Pancreas (tissue), 10 donors: ENCODE measurements around the gene MPND. TPM values are rescaled to one million over a fixed set of nuclear protein-coding genes. Genes with fewer than 3 reads are reported as not detected.
A peak's percentile ranks its signal among the peaks of the same experiment; 100 is the strongest.

Experiments used
- ATAC-seq, 4 donors: fragments of 200-7000 bp; cut with Tn5 transposase; one replicate each; pipeline versions ENCODE4 v1.8.0 to v1.9.1; 2020; ENCODE audit warnings: mild to moderate bottlenecking in 4 of 4, moderate library complexity in 4 of 4
- DNase-seq, 6 donors: peaks; one replicate each; pipeline ENCODE4 v3.0.0-alpha.2; 2020
- FAIRE-seq: peaks from 2 replicates; lab custom pipeline; 2012; peaks lifted over from hg19 to GRCh38; lab: Jason Lieb, UNC
- H3K27ac ChIP-seq, 4 donors: fragments of 200-600 bp; sonication (generic); 1 replicate in 3 of 4; 2 replicates in 1 of 4; pipeline versions ENCODE4 v1.5.0 to v1.8.0; 2020
- H3K27me3 ChIP-seq, 4 donors: fragments of 200-600 bp; one replicate each; pipeline ENCODE4 v1.8.0; 2021
- H3K36me3 ChIP-seq, 3 donors: fragments of 200-600 bp; sonication (generic) in 1 of 3; one replicate each; pipeline versions ENCODE4 v1.5.0 to v1.8.0; 2020 to 2021
- H3K4me1 ChIP-seq, 3 donors: fragments of 200-600 bp; one replicate each; pipeline ENCODE4 v1.8.0; 2021
- H3K4me3 ChIP-seq, 4 donors: fragments of 200-600 bp; sonication (generic) in 2 of 4; one replicate each; pipeline versions ENCODE4 v1.5.0 to v1.8.0; 2020 to 2021
- H3K9me3 ChIP-seq, 4 donors: fragments of 200-600 bp; one replicate each; pipeline ENCODE4 v1.8.0; 2021
- CTCF ChIP-seq, 4 donors: fragments of 200-600 bp; sonication (generic) in 3 of 4; IDR thresholded peaks; one replicate each; pipeline versions ENCODE4 v1.5.0 to v1.8.0; 2021; ENCODE audit warnings: antibody characterized with exemption in 4 of 4
- WGBS, 2 donors: extraction: QIAGEN DNeasy Blood & Tissue Kit; methylation state at CpG; one replicate each; pipeline ENCODE4 v1.1.7; 2013; 5-methylcytosine and 5-hydroxymethylcytosine counted together
- intact Hi-C, 3 donors: fragments of 100-400 bp; cut with DNase I; formaldehyde crosslinking; loops; one replicate each; pipeline versions ENCODE4 v1.11.1 to v1.14.2; 2022
- polyA plus RNA-seq, 2 donors: library from polyadenylated mRNA; stranded (reverse); fragments of 200-250 nt; gene quantifications; one replicate each; pipeline ENCODE4 v1.2.3, GENCODE V29; 2013
- total RNA-seq, 6 donors: library from RNA; stranded (reverse); fragmentation: NEBNext Ultra II Directional in 4 of 6; extraction: Animal tissue kit (Norgen Biotek cat#: 25700) in 4 of 6; gene quantifications; one replicate each; pipeline versions ENCODE4 v1.2.1 to v1.2.4, GENCODE V29; 2021 to 2023
- donor health status: healthy with polysubstance abuse.
- donor health status: DM: no; HTN: no; CAD: no; lungs with moderate emphysema.
- donor health status: DM: no; HTN: no; CAD: no.
- donor health status: control.
- donor health status: control.
- donor health status: Bipolar disorder and iron deficiency.
- donor health status: DM: yes; HTN: yes; CAD: no.
- donor health status: DM: no; HTN: no; CAD: no.
- donor health status: DM: no; HTN: no; CAD: no.
- donor health status: DM: yes; HTN: yes; CAD: no.

The MPND gene
- total and polyA plus RNA-seq, 8 donors, result 11.8 to 20.0 (median 16.2) TPM

GRCh38 chr19:4357921-4358326 is 14.6 kb downstream of the MPND start:
- FAIRE-seq, result no peak
- no peak for TF ChIP-seq CTCF (IDR thresholded peaks at IDR 0.05)
- Histone ChIP-seq H3K27me3 (no peaks in the 10 kb centered on the region), H3K9me3 (no peaks in the 10 kb centered on the region), H3K27ac (no peak overlapping the region), H3K4me1 (no peaks in the 10 kb centered on the region), H3K4me3 (no peak overlapping the region), H3K36me3 (peaks cover 5 to 45% (median 20%) of the 10 kb centered on the region in 3 donors)
- WGBS, 2 donors, result 88 to 91% methylated on average over 16 of the region's 16 CpGs
- peak in 1 of 6 donors; percentile 56 for DNase-seq
- no peak for ATAC-seq
- intact Hi-C loops, result loop anchor here in 1 of 3 donors (10.0 kb wide), 1 partner anchor 93 kb away; no protein-coding TSS in a partner anchor

- peak in 1 of 6 donors; percentile 53 for DNase-seq
- Histone ChIP-seq H3K27me3 (no peaks in the 10 kb centered on the region), H3K27ac (no peak overlapping the region), H3K36me3 (peaks cover 7 to 55% (median 30%) of the 10 kb centered on the region in 3 donors), H3K4me3 (no peak overlapping the region), H3K4me1 (no peaks in the 10 kb centered on the region), H3K9me3 (no peaks in the 10 kb centered on the region)
- intact Hi-C loops, result loop anchor here in 1 of 3 donors (10.0 kb wide), 1 partner anchor 94 kb away; no protein-coding TSS in a partner anchor
- WGBS, 2 donors, result 89 to 90% methylated on average over 25 of the region's 25 CpGs
- ATAC-seq, result no peak
- no peak for FAIRE-seq
- no peak for TF ChIP-seq CTCF (IDR thresholded peaks at IDR 0.05)
These were observed 15.6 kb downstream of the MPND start for GRCh38 chr19:4358709-4359626.

GRCh38 chr19:4359627-4360000 is 16.3 kb downstream of the MPND start:
- peaks cover 7 to 56% (median 30%) of the 10 kb centered on the region in 3 donors for H3K36me3 ChIP-seq
- intact Hi-C loops, result loop anchor here in 1 of 3 donors (10.0 kb wide), 1 partner anchor 95 kb away; no protein-coding TSS in a partner anchor

GRCh38 chr19:4360081-4360569 is 16.8 kb downstream of the MPND start:
- Histone ChIP-seq H3K4me1 (no peaks in the 10 kb centered on the region), H3K9me3 (no peaks in the 10 kb centered on the region), H3K4me3 (no peak overlapping the region), H3K27me3 (no peaks in the 10 kb centered on the region), H3K27ac (no peak overlapping the region), H3K36me3 (peaks cover 7 to 59% (median 30%) of the 10 kb centered on the region in 3 donors)
- intact Hi-C loops, result no loop called here
- DNase-seq (no peak), ATAC-seq (no peak), FAIRE-seq (no peak)
- WGBS, 2 donors, result 83 to 91% methylated on average over 9 of the region's 9 CpGs
- TF ChIP-seq CTCF (IDR thresholded peaks at IDR 0.05), result no peak

More at GRCh38 chr19:4359627-4360000, 16.3 kb downstream of the MPND start:
- 84 to 89% methylated on average over 13 of the region's 13 CpGs for WGBS, 2 donors
- TF ChIP-seq CTCF (IDR thresholded peaks at IDR 0.05), result no peak
- ATAC-seq (peak in 1 of 4 donors; percentile 8), FAIRE-seq (no peak), DNase-seq (peak in 3 of 6 donors; percentile 39 to 73 (median 57))
- no peaks in the 10 kb centered on the region for H3K9me3 ChIP-seq
- no peaks in the 10 kb centered on the region for H3K4me1 ChIP-seq
- no peak overlapping the region for H3K27ac ChIP-seq
- no peak overlapping the region for H3K4me3 ChIP-seq
- no peaks in the 10 kb centered on the region for H3K27me3 ChIP-seq
